ENCODE measurements around the gene SLC35D3. TPM values are rescaled to one million over a fixed set of nuclear protein-coding genes. Genes with fewer than 3 reads are reported as not detected.

SLC35D3 gene
- polyA plus RNA-seq, 1 experiment = not detected

Small RNA genes within 50 kb of the gene (small RNA-seq; reads per million reads assigned to genes)
- gene RF00019 (ENCODE audit: insufficient read length, low read depth, low replicate concordance) = not detected
- not detected for gene RPL35AP3 (ENCODE audit: insufficient read length, low read depth, low replicate concordance)

Other genes with a start within 250 kb of the SLC35D3 start
- 2.2 and 2.5 TPM in 2 replicates for gene MAP3K5, start 129.8 kb upstream of the SLC35D3 start, polyA plus RNA-seq (2011; rRNA removed)
- gene PEX7, start 99.7 kb upstream of the SLC35D3 start, polyA plus RNA-seq (2011; rRNA removed) = 5.6 and 8.5 TPM in 2 replicates
- not detected in 2 replicates for gene IL20RA, start 122.7 kb downstream of the SLC35D3 start, polyA plus RNA-seq (2011; rRNA removed)